GM21528 (cell line): Measurements from ENCODE around the gene IL1A.

Source experiments
- ATAC-seq: cut with Tn5 transposase; IDR thresholded peaks from one replicate; pipeline ENCODE4 v1.9.1; 2021; ENCODE audit warnings: mild to moderate bottlenecking, moderate library complexity; ENCODE audit not compliant: unreplicated experiment, low FRiP score

IL1A gene

DNA sequence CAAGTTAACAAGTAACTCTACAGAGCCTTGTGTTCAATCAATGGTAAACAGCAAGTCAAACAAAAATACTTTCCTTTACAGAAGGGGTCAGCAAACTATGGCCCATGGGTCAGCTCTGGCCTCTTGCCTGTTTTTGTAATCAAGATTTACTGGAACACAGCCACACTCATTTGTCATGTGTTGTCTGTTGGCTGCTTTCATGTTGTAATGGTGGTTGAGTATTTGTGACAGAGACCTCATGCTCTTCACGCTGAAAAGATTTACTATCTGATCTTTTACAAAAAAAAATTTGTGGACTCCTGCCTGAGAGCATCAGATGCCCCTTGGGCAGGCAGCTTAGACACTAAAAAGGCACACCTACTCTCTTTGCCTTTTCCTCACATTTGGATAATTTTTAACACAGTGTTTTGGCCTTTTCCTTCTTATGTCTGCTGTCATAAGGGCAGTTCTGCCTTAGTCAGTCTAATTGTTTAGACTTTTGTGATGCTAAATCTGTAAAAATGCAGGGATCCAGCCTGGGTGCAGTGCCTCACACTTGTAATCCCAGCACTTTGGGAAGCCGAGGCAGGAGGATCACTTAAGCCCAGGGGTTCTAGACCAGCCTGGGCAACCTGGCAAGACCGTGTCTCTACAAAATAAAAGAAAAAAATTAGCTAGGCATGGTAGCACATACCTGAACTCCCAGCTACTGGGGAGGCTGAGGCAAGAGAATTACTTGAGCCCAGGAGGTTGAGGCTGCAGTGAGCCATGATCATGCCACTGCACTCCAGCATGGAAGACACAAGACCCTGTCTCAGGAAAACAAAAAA, 34.0 kb upstream of the IL1A start:
- ATAC-seq = no peak

GRCh38 chr2:112817082-112817689, 32.9 kb upstream of the IL1A start:
- ATAC-seq = no peak

GRCh38 chr2:112814278-112814677, 30.0 kb upstream of the IL1A start:
- no peak for ATAC-seq

DNA sequence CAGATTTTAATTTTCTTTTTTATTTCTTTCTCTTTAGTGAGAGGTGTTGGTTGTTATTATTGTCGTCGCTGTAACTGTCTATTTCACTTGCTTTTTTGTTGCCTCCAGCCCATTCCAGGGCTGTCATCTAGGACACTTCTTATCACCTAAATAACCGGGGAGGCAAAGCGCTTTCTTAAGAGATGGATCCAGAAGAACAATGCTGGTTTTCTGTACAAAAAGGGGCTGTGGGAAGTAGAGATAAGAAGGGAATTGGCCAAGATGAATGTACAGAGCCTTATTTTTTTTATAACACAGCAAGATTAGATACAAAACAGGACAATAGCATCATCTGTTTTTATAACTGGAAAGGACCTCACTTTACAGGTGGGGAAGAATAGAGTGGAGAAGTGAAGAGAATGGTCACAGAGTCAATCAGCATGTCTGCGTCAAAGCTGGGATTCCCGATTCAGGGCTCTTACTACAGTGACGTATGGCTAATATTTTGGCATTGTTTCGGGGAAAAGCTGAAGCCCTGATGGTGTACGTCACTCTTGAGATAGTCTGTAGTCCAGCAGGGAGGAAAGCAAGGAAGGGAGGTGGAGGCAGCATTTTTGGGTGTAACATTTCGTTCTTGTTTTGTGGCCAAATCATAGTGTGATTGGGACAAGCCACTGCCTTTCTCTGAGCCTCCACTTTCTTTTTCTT, 29.1 kb upstream of the IL1A start:
- ATAC-seq = no peak

- ATAC-seq = no peak
Measured at GRCh38 chr2:112812318-112813267, 28.3 kb upstream of the IL1A start.

GRCh38 chr2:112811841-112812306, 27.6 kb upstream of the IL1A start:
- no peak for ATAC-seq

- ATAC-seq = no peak
Measured at GRCh38 chr2:112811276-112811831, 27.1 kb upstream of the IL1A start.

- no peak for ATAC-seq
Measured at GRCh38 chr2:112809112-112809511, 24.8 kb upstream of the IL1A start.

- ATAC-seq = no peak
Measured at GRCh38 chr2:112807233-112807807, 23.0 kb upstream of the IL1A start.

DNA sequence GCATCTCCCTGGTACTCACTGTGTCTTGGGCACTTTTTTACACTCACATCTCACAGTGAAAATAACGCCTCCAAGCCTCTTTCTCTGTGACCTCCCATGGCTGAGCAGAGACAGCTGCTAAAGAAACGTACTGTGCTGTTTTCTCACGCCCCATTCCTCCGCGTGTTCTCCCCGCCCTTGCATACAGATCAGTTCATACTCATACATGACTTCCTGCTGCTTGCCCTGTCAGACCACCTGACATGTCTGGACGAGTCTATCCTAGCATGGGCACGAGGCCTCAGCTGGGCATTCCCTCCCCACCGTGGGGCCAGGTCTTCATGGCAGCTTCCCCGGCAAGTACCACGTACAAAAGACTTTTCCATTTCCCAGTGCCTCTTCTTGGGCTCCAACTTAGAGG, 21.2 kb upstream of the IL1A start:
- ATAC-seq = no peak

GRCh38 chr2:112803691-112804521, 19.6 kb upstream of the IL1A start:
- no peak for ATAC-seq

DNA sequence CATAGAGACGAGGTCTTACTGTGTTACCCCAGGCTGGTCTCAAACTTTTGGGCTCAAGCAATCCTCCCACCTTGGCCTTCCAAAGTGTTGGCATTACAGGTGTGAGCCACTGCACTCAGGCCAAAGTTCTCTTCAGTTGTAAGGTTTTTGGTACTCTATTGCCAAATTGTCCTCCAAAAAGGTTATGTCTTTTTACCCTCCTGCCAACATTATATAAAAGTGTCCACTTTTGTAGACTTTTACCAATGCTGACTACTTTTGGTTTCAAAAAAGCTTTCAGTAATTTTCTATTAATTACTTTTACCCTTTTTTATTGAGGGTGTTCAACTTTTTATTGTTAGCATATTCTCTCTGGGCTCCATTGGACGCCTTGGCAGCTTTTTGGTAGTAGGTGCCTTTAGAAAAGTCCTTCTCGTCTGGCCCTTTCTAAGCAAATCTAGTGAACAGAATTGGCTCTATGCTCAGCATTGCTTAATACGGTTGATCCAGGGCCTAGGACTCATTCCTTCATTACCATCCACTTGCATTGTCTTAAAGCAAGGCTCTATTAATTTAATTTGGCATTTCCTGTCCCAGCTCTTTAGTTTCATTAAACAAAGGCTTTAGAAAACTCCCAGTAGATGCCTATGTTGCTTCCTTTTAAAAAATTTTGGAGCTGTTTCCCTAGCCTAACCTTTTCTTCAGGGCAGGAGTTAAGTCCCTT, 16.7 kb upstream of the IL1A start:
- ATAC-seq = no peak

DNA sequence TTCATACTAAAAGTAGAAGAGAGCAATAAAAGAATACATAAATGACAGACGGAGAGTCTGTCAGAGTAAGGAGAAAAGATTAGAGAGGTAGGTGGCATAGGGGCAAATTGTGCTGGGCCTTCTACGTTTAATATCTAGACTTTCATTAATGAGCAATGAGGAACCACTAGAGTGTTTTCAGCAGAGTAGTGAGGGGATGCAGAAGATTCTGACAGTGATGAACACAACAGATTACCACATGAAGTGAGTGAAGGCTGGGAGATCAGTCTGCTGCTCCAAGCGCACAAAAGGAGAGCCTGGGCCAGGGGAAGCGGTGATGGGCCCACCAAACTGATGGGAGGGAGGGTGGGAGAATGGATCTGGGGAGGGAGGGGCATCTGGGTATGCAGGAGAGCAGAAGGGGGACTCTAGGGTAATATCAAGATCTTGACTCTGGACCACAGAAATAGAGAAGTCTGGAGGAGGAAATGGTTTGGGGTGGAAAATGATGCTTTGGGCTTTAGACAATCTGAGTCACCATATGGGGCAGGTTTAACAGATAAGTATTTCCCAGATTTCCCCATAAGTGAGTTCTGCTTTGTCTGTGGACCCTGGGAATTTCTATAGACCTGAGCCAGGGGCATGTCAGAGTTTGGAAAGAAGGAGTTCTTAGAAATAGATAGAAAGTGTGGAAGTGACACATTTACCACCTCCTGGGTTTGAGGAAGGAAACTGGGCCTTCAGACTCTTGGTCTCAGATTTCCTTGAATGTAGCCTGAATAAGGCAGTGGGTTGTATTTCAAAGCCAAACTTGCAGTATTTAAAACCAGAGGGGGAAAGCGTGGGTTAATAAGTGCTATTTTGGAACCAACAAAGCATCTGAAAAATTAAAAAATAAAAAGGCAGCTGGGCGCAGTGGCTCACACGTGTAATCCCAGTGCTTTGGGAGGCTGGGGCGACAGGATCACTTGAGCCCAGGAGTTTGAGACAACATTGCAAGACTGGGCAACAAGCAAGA, 15.0 kb upstream of the IL1A start:
- no peak for ATAC-seq

DNA sequence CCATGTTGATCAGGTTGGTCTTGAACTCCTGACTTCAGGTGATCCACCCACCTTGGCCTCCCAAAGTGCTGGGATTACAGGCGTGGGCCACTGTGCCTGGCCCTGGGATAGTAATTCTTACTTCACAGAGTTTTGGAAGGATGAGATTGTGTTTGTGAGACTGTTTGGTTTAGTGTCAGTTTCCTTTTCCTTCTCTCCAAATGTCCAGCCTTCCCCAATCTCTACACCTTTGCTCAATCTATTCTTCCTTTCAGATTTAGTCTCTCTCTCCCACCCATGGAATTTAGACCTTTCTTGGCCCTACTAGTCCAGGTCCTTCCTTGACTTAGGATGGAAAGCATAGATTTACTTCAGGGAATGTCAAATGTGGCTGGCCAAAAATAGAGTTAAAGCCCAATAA, 12.2 kb upstream of the IL1A start:
- no peak for ATAC-seq

- ATAC-seq = no peak
Measured at GRCh38 chr2:112795774-112796173, 11.5 kb upstream of the IL1A start.

- ATAC-seq = no peak
Measured at GRCh38 chr2:112794841-112795240, 10.5 kb upstream of the IL1A start.

DNA sequence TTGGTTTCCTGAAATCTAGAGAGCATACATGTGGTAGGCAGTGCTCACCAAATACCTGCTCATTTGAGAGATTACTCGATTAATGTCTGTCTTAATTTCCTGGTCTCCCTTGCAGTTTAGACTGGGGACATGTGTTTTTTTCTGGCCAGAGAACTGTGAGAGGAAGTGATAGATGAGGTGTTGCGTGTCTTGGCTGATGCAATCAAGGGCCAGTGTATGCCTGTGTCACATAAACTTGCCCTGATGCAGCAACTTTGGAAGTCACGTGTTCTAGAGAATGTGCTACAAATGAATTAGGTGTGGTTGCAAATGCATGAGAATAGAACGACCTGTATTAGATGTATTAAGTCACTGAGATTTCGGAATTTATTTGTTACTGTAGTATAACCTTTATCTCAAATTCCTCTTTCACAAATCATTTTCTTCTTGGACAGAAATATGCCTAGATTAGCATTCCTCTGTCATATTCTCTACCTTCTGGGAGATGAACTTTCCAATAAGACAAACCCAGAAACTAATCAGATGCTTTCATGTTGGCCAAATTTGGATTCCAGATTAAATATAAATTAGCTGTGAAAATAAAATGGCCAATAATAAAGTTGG, 9.9 kb upstream of the IL1A start:
- ATAC-seq = no peak
